ENCODE data around the gene KIAA0930.

KIAA0930 gene

DNA sequence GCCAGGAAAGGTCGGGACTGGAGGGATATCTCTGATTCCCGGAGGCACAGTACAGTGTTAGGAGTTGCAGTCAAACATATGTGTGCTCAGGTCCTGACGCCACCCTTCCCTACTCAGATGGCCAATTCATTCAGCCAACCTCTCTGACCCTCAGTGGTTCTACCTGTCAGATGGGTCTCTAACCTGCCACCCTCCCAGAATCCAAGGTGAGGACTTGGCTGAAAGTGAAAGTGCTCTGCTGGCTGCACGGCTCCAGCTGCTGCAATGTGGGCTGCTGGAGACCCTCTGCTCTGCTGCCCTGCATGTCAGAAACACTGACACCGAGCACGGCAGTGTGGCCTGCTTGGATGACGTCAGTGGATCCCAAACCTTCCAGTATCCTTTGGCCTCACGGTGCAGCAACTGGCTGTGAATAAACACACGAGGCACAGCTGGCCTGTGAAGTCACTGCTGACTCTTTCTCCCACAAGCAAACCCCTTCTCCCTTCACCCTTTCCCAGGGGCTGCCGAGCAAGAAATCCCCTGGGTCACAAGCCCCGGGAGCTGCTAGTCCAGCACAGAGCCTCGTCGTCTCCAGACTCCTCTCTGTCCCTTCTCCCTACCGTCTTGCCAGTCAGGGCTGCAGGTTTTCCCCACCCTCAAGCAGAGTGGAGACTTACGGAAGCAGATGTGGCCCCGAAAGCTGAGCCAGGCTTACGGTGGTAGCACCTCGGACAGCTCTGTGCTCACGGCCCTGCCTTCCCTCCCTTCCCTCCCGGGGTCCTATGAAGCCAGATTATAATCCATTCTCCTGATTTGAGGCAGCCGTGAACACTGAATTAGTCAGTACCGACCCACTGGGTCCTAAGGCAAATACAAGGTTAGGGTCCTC lies 24.3 kb downstream of the KIAA0930 start:
- DNase-seq = no peak

DNA sequence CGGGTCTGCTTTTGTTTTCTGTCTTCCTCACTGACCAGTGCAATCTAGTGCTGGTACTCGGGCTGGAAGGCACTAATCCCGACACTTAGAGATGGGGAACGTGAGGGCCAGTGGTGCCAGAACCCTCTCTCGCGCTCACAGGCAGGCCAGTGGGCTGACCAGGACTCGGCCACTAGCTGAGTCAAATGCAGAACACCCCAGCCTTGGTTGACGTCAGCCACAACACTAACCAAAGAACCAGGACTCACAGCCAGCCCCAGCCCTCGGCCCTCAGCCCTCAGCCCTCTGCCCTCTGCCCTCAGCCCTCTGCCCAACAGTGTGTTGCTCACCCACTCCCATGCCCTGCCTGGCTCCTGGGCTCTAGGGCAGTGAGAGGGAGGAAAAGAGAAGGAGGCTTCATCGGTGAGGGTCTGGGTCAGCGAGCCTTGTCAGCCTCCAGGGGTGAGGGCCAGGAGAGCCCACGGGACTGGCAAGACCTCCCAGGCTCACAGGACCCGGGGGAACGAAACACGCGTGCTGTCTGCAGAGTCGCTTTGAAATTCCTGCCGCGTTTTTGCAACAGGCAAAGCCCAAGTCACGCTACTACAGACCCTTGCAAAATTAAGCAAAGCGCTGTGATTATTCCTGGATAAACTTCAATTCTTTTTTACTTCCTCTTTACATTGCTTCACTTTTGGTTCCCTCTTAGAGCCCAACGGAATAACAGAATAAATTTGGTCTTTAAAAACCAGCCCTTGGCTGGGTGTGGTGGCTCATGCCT lies 27.5 kb downstream of the KIAA0930 start:
- DNase-seq = no peak

DNA sequence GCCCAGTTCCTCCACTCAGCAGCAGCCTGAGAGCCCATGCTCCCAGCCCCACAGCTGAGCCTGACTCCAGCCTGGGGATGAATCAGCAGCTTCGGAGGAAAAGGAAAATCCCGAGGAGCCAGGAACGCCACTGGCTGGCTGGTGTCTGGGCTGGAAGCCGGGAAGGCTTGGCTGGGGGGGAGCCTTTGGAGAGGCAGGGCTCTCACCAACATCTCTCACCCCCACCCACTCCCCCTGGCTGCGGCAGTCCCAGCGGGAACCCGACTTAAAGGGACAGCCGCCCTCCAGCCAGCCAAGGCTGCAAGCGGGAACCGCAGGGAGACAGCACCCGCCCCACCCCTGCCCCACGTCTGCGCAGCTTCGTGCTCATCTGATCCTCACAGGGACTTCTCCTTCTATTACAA lies 28.4 kb downstream of the KIAA0930 start:
- no peak for DNase-seq

DNA sequence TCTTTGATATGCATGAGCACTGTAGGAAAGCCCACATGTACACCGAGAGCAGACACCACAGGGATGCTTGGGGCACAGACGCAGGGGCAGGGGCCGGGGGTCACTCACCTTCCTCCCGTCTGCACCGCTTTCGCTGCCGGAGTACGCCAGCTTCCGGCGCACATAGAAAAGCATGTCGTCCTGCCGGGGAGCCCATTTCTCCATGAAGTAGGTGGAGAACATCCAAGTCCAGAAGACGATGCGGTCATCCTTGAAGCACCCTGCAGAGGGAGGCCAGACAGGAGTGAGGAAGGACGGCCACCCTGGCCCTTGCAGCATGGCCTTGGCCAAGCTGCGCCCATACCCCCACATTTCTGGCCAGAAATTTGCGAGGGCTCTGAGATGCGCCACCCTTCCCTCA lies 28.8 kb downstream of the KIAA0930 start:
- DNase-seq = no peak

DNA sequence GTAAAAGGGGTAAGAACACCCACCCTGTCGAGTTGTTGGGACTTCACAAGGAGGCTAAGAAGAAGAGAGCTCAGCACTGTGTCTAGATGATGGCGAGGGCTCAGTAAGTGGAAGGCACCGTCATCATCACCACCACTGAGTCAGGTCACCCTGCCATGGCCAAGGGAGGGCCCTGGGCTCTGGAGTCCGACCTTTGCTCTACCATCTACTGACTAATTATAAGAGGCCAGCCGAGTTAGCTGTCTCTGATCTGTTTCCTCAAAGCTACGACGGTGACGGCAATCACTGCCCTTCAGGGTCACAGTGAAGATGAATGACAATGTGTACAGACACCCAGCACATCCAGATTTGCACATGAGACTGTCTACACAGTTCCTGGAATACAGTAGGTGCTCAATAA lies 29.3 kb downstream of the KIAA0930 start:
- DNase-seq = no peak

DNA sequence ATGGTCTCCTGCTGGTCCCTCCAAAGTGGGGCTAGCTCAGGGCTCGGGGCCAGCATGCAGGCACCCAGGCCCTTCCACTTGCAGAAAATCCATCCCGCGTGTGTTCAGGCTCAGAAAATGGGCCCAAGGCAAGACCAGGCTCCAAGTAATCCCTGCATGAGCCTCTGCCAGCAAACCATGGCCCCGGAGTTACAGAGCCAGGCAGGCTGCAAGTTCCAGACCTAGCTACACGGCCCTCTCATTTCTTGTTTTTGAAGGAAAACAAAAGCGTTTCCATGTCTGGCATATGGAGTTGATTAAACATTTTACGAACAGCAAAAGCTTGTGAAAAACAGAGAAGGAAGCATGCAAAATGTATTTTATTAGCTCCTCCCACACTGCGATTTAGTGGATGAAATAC lies 29.7 kb downstream of the KIAA0930 start:
- DNase-seq = no peak

DNA sequence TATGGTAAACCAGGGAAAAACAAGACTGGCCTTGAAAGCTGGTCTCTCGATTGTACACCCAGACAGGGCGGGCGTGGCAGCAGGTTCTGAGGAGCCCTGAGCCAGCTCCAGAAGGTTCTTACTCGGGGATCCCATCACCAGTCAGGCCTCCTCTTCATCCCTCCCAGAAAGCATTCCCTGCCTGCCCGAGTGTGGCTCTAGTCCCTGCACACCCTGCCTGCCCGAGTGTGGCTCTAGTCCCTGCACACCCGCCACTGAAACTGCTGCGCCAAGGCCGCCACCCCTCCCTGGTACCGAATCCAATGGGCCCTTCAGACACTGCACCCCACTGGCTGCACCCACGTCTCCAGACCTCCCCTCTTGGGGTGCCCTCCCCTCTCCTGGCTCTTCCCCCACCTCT lies 30.1 kb downstream of the KIAA0930 start:
- DNase-seq = no peak

DNA sequence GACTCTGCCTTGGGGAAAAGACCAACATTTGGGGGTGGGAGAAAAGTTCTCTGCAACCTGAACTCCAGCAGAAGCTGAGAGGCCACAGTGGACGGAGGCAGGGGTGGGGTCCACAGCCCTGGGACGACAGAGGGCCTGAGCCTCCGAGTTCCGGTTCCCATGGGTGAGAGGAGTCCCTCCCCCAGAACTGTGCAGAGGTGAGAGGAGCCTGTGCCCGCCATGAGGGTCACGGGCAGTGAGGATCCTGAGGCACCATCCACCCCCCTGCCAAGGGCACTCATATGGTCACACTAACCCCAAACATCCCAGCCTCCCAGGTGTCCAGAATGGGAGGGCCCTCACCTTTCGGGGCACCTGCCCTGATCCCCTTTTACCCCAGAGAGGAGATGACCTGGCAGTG lies 30.5 kb downstream of the KIAA0930 start:
- no peak for DNase-seq

DNA sequence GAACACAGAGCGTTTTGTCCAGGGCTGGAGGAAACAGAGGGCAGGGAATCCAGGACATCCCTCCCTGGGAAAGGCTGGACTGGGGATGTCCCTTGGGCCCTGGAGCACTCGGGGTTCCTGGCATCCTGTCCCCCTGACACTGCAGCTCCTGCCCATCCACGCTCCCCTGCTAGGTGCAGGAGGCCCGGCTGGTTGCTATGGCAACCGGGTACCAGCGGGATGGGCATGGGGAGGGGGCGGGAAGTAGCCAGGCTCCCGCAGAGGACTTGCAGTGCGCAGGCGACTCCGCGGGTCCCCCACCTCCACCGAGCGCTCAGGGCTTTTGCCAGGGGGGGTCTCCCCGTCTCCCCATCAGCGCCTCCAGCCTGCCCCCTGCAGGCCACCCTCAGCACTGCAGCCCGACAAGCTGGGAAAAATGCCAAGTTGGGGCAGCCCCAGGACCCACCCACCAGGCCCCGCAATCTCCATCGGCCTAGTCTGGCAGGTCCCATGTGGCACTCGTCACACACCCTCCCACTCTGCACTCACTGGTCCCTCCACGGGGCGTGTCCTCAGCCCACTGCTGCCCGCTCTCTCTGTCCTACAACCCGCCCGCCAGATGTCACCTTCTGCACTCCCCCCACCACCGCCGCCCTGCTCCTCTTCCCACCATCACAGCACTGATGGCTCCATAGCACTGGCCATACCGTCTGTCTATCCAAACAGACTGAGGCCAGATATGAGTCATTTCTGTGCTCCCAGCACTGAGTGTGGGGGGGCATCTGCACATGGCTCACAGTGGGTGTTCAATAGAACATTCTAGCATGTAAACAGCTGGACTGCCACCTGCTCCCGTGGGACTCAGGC lies 31.5 kb downstream of the KIAA0930 start:
- no peak for DNase-seq

DNA sequence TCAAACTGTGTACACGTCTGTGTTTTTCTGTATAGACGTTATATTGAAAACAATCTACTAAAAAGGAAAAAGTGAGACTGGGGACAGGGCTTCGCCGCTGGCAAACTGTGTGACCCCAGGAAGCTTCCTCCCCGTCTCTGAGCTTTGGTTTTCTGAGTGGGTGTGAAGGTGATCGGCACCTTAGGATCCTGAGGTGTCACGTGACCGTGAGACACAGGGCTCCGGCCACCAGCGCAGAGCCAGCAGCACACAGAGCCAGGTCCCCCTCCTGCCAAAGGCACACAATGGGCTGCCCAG lies 32.0 kb downstream of the KIAA0930 start:
- no peak for DNase-seq

DNA sequence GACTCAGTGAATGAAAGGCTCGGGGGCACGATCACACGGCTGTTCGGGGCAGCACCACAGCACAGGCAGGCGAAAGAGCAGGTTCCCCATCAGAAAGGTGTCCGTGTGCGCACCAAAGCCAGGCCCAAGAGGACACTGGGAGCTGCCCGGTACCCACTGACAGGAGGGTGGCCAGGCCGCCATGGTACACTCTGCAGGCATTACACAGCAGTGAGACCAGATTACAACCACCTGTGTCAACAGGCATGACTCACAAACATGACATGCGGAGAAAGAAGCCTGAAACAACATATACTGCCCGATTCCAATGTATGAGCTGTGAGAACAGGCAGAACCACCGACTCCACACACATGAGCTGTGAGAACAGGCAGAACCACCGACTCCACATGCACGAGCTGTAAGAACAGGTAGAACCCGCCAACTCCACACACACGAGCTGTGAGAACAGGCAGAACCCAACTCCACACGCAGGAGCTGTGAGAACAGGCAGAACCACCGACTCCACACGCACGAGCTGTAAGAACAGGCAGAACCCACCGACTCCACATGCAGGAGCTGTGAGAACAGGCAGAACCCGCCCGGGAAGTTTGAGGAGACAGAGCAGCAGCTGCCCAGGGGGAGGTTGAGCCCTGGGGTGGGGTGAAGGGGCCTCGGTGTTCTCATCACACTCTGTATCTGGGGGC lies 32.6 kb downstream of the KIAA0930 start:
- no peak for DNase-seq

DNA sequence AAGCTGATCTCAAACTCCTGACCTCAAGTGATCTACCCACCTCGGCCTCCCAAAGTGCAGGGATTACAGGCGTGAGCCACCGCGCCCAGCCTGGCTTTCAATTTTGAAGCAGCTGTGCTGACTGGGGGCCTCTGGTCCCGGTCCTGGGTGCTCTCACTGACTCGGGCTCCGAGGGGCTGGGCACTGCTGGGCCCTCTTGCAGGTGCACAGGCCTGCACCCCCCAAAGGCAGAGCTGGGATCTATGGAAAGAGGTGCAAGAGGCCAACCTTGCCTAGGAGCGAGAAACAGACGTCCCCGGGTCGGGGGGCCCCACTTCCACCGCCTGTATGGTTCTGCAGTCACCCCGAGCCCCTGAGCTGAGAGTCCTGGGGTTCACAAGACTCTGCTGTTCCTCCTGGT lies 33.2 kb downstream of the KIAA0930 start:
- no peak for DNase-seq

DNA sequence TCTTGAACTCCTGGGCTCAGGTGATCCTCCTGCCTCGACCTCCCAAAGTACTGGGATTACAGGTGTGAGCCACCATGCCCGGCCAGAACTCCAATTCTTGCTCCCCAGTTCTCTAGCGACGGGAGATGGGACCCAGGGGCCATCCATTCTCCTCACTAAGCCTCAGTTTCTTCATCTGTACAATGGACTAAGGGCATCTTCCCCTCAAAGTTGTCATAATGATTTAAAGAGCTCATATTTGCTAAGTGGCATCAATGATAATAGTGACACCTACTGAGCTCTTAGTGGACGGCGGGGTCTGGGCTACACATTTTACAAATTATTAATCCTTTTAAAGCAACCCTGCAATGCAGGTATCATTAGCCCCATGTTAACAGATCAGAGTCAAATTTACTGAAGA lies 34.5 kb downstream of the KIAA0930 start:
- no peak for DNase-seq

DNA sequence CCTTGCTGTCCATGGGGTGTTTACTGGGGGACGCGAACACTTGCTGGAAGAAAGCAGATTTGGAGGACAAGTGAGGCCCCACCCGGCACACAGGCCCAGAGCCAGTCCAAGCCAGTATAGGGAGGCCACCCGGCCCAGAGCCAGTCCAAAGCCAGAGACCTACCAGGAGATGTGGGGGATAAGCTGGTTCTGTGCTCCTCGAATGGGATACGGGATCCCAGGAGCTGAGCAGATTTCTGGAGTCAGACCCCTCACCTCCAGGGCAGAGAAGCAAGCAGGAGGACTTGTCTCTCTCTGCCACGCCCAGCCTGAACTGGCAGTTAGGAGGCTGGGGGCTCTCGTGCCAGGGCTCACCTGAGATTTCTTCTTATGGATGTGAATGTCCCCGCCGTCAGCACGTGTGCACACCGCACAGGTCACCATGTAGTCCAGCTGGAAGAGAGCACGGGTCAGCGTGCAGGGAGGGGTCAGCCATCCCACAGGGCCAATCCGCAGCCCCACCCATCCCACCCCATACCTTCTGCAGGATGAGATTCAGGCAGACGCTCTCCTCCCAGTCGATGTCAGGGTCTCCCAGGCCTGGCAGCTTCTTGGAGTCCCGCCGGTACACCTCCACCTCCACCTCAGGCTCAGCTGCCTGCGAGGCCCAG lies 35.3 kb downstream of the KIAA0930 start:
- DNase-seq = no peak

DNA sequence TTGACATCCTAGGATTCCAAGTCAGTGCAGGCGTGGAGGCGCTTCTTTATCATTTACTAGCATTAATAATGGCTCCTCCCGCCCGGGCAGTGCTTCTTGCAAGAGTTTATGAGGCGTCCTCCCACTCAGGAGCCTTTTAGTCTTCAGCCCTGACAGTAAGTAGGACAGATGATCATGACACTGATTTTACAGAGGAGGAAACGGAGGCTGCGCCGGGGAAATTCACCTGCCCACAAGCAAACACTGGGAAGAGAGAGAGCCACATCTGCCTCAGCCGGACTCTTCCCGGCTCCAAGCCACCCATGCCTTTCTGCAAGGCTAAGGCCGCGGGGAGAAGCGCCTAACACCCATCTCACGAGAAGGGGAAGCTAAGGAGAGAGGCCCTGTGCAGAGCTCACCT lies 35.9 kb downstream of the KIAA0930 start:
- DNase-seq = no peak

DNA sequence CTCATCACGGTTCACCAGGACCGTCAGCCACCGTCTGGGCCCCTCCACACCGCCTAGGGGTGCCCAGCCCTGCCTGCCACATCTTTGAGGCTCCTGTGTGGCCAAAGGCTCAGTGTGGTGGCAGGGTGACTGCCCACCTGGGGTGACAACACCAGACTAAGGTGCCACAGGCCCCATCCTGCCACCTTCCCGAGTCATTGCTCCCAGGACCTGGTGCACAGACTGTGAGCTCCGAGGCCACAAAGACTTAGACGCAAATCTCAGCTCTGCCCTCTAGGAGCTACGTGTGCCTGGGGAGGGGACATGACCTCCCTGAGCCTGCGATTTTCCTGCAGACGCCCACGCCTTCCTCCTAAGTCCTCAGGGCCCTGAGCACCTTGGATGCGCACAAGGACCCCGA lies 36.5 kb downstream of the KIAA0930 start:
- DNase-seq = no peak

DNA sequence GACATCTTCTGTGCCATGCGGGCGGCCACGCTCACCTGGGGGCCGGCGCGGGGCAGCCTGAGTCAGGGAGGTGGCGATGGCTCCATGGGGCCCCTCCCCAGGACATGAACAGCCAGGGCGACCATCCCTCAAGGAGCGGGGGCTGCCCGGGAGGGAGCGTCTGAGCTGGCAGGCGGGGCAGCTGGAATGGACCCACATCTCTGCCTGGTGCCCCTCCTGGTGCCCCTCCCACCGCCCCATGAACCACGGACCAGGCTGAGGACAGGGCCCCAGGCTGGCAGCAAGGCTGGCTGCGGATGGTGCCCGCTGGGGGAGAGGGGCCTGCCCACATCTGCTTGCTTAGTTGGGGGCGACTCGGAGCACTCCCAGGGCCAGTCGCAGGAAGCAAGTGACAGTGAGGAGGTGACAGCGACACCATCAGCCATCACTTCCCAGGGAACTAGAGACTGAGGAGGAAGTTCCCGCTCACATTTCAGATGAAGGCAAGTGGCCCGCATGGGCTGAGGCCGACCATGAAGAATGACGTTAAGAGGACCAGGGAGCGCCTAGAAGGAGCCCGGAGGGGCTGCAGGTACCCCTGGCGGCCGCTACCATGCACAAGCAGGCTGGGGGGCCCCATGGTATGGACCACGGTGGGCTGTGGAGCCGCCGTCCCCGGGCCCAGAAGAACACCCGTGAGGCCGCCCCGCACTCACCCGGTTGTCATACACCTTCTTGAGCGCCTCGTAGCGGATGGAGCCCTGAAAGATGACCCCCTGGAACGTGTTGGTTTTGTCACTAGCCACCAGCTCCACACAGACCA lies 37.3 kb downstream of the KIAA0930 start:
- no peak for DNase-seq

DNA sequence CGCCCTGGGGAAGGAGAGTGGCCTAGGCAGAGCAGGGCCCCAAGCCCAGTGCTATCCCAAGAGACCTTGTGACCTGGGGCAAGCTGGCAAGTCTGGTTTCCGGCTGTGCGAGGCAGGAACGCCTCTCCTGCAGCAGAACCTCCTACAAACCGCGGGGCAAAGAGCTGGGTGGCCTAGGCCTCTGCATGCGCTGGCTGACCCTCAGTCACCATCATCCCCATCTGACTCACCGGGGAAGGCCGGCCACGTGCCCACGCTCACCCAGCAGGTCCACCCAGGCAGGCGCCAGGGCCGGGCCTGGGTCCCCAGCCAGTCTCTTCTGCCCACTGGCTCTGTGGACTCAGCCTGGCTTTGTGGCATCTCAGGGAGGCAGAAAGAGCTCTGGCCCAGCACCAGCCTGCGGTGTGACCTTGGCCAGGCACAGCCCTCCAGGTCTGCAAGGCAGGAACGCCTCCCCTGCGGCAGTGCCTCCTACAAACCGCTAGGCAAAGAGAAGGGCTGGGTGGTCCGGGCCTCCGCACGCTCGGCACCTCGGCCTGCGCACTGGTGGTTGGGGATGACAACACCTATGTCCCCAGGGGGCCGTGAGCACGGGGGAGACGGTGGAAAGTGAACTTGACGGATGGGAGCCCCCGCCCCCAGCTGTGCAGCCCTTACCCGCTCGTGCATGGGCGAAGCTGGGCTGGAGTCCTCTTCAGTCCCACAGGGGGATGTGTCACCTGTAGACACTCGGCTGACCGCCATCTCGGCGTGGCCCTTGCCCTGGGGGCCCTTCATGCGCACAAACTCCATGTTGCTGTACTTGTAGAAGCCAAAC lies 38.2 kb downstream of the KIAA0930 start:
- no peak for DNase-seq

DNA sequence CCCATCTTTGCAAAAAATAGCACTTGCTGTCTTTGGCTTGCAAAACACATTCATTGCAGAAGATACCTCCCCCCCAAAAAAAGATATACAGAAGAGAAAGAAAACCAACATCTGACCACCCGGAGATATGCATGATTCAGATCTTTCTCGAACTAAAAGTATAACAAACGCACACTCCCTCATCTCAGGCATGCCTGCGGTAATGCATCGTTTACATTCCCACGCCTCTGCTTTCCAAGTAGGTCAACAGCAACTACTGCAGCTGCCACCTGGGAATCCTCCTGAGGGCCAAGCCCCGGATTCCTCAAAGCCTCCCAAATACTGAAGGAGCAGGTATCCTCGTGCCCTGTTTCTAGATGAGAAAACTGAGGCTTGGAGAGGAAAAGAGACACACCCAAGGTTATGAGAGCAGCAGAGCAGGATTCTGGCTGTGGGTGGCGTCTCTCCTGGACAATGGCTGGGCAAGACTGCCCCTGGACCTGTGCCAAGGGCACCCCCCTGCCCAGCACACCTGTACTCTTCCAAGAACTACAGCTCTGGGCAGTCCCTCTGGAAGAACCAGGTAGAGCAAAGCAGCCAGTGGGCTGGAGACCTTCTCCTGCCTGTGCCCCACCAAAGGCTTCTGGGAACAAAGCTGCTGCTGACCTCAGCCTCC lies 38.9 kb downstream of the KIAA0930 start:
- no peak for DNase-seq

DNA sequence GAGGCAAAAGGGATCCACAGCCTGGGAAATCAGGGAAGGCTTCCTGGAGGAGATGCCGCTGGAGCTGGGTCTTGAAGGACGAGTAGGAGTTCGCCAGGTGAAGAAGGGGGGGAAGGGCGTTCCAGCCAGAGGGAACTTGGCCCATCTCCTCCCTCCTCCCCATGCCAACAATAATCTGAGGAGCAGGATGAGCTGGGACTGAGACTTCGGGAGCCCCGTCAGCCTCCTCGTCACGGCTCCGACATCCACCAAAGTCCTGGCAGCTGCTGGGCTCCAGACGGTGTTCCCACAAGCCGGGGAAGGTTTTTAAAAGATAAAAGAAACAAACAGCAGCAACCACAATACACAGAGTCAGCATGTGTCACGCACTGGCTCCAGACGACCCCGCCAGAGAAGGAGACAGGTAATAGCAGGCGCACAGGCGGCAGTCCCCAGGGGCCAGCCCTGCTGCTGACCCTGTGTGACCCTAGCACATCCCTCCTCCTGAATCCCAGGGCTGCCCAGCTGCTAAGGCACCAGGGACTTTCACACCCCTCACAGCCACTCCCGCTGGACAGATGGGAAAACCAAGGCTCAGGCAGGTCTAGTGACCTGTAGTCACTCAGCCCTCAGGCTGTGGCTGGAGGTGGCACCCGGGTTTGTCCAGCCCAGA lies 39.7 kb downstream of the KIAA0930 start:
- no peak for DNase-seq
